Osteocyte (in vitro differentiated cells): ENCODE measurements around the gene SIX4. TPM values are rescaled to one million over a fixed set of nuclear protein-coding genes. Genes with fewer than 3 reads are reported as not detected.

Experiments
- DNase-seq: peaks from one replicate; pipeline ENCODE4 v3.0.0; 2021; ENCODE audit warnings: mixed read lengths; ENCODE audit not compliant: unreplicated experiment; ENCODE audit errors: extremely low spot score
- H3K27ac Mint-ChIP-seq: one replicate; pipeline ENCODE4 v1.8.0; 2021; ENCODE audit warnings: mild to moderate bottlenecking, mixed read lengths; ENCODE audit not compliant: unreplicated experiment
- H3K27me3 Mint-ChIP-seq: one replicate; pipeline ENCODE4 v1.8.0; 2021; ENCODE audit warnings: mixed read lengths; ENCODE audit not compliant: unreplicated experiment
- H3K36me3 Mint-ChIP-seq: one replicate; pipeline ENCODE4 v1.8.0; 2021; ENCODE audit warnings: mixed read lengths; ENCODE audit not compliant: unreplicated experiment
- H3K4me1 Mint-ChIP-seq: one replicate; pipeline ENCODE4 v1.8.0; 2021; ENCODE audit warnings: mixed read lengths; ENCODE audit not compliant: unreplicated experiment
- H3K4me3 Mint-ChIP-seq: one replicate; pipeline ENCODE4 v1.8.0; 2021; ENCODE audit warnings: mild to moderate bottlenecking, moderate library complexity, mixed read lengths; ENCODE audit not compliant: unreplicated experiment
- H3K9me3 Mint-ChIP-seq: one replicate; pipeline ENCODE4 v1.8.0; 2021; ENCODE audit warnings: mixed read lengths; ENCODE audit not compliant: unreplicated experiment
- CTCF ChIP-seq: fragments of 200-600 bp; sonication (generic); IDR thresholded peaks from 2 replicates; pipeline ENCODE4 v1.5.0; 2021; ENCODE audit warnings: antibody characterized with exemption, mild to moderate bottlenecking, moderate library complexity
- total RNA-seq: library from RNA; stranded (reverse); gene quantifications from 2 replicates; pipeline ENCODE4 v1.2.1, GENCODE V29; 2021

The SIX4 gene
- total RNA-seq, 1 donor from 2014 or later, result 80.0 TPM

GRCh38 chr14:60710494-60710893 lies 13.7 kb downstream of the SIX4 start:
- no peaks in the 10 kb centered on the region for H3K9me3 Mint-ChIP-seq

GRCh38 chr14:60707858-60708257 lies 16.3 kb downstream of the SIX4 start:
- Mint-ChIP-seq H3K27ac (peak overlapping the region; percentile 20), H3K27me3 (no peaks in the 10 kb centered on the region), H3K4me3 (no peak overlapping the region), H3K36me3 (peaks cover 34% of the 10 kb centered on the region), H3K4me1 (peaks cover 24% of the 10 kb centered on the region), H3K9me3 (no peaks in the 10 kb centered on the region)
- no peak for TF ChIP-seq CTCF
- no peak for DNase-seq

More at GRCh38 chr14:60710494-60710893, 13.7 kb downstream of the SIX4 start:
- Mint-ChIP-seq H3K4me3 (no peak overlapping the region), H3K27me3 (no peaks in the 10 kb centered on the region), H3K4me1 (peaks cover 44% of the 10 kb centered on the region), H3K36me3 (peaks cover 53% of the 10 kb centered on the region), H3K27ac (no peak overlapping the region)
- no peak for TF ChIP-seq CTCF
- DNase-seq, result no peak

- peaks cover 8% of the 10 kb centered on the region for H3K4me1 Mint-ChIP-seq
- no peak overlapping the region for H3K27ac Mint-ChIP-seq
- H3K9me3 Mint-ChIP-seq, result peaks cover 6% of the 10 kb centered on the region
- no peak for DNase-seq
- TF ChIP-seq CTCF, result no peak
- no peaks in the 10 kb centered on the region for H3K27me3 Mint-ChIP-seq
- H3K4me3 Mint-ChIP-seq, result no peak overlapping the region
- peaks cover 16% of the 10 kb centered on the region for H3K36me3 Mint-ChIP-seq
Measured at GRCh38 chr14:60705100-60705499, 19.1 kb downstream of the SIX4 start.

- H3K36me3 Mint-ChIP-seq, result peaks cover 8% of the 10 kb centered on the region
- H3K9me3 Mint-ChIP-seq, result peaks cover 22% of the 10 kb centered on the region
- H3K27ac Mint-ChIP-seq, result no peak overlapping the region
- no peak overlapping the region for H3K4me3 Mint-ChIP-seq
- no peak for DNase-seq
- H3K27me3 Mint-ChIP-seq, result no peaks in the 10 kb centered on the region
- no peak for TF ChIP-seq CTCF
- H3K4me1 Mint-ChIP-seq, result no peaks in the 10 kb centered on the region
Measured at GRCh38 chr14:60700598-60700997, 23.6 kb downstream of the SIX4 start.

- Mint-ChIP-seq H3K36me3 (peaks cover 4% of the 10 kb centered on the region), H3K27ac (no peak overlapping the region), H3K4me1 (no peaks in the 10 kb centered on the region), H3K27me3 (no peaks in the 10 kb centered on the region), H3K9me3 (peaks cover 19% of the 10 kb centered on the region), H3K4me3 (no peak overlapping the region)
- TF ChIP-seq CTCF, result no peak
- DNase-seq, result no peak
Measured at GRCh38 chr14:60695327-60695726, 28.8 kb downstream of the SIX4 start.
